ENCODE data around the gene ARSI. TPM values are rescaled to one million over a fixed set of nuclear protein-coding genes. Genes with fewer than 3 reads are reported as not detected.
"Not testable (repeated sequence)": the region's sequence is repeated elsewhere in the genome, so short reads cannot be mapped to it uniquely, and the experiment has no call there.

Gene ARSI
- total and polyA plus RNA-seq, 5 donors = 0.25 to 1.1 (median 0.62) TPM

- H3K4me3 ChIP-seq (ENCODE audit: low read length) = no peak overlapping the region
- H3K9me3 ChIP-seq (ENCODE audit: control insufficient read depth, low read length) = no peaks in the 10 kb centered on the region
- no peak for DNase-seq
- intact Hi-C loops (cut with DNase I) = no loop called here
- ATAC-seq = no peak
- WGBS = 91% methylated on average over 7 of the region's 7 CpGs
- H3K27me3 ChIP-seq (ENCODE audit: control insufficient read depth, insufficient read depth) = no peaks in the 10 kb centered on the region
- H3K4me1 ChIP-seq (ENCODE audit: control insufficient read depth, insufficient read depth, low read length) = no peaks in the 10 kb centered on the region
- no peak overlapping the region for H3K27ac ChIP-seq (ENCODE audit: low read length)
These were observed 51.2 kb downstream of the ARSI start for GRCh38 chr5:150251504-150251903.

DNA sequence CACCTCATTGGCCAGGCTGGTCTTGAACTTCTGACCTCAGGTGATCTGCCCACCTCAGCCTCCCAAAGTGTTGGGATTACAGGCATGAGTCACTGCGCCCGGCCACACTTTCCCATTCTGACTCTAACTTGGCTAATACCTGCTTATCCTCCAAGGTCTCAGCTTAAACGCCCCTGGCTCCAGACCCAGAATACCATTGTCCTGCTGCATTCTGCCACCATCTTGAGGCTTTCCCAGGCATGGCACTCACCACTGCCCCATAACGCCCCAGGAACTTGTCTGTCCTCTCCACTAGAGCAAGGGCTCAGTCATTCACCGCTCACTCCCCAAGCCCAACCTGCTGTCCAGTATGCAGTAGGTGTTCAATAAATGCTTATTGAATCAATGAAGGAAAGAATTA, 53.0 kb downstream of the ARSI start:
- intact Hi-C loops (cut with DNase I) = no loop called here
- H3K4me3 ChIP-seq (ENCODE audit: low read length) = no peak overlapping the region
- peak in 1 of 3 donors; percentile 21 for DNase-seq
- H3K27ac ChIP-seq (ENCODE audit: low read length) = no peak overlapping the region
- WGBS = 90% methylated on average over 5 of the region's 5 CpGs
- peaks cover 3% of the 10 kb centered on the region for H3K4me1 ChIP-seq (ENCODE audit: control insufficient read depth, insufficient read depth, low read length)
- H3K9me3 ChIP-seq (ENCODE audit: control insufficient read depth, low read length) = no peaks in the 10 kb centered on the region
- no peaks in the 10 kb centered on the region for H3K27me3 ChIP-seq (ENCODE audit: control insufficient read depth, insufficient read depth)
- no peak for ATAC-seq

DNA sequence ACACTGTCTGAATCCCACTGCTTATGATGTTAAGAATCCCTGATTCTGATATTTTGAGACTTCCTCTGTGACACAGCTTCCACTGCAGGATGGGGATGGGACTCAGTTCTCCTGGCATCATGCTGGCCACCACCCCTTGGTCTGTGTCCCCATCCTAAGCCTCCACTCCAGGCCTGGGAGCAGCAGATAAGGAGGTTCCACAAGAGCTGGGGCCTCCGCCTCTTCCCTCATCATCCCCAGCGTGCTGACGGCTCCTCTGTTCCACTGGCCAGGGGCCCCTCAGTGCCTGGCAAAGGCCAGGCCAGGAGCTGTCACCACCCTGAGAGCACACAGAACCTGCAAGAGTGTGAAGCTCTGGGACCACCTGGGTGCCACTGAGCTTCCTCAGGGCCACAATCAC, 53.8 kb downstream of the ARSI start:
- no peaks in the 10 kb centered on the region for H3K9me3 ChIP-seq (ENCODE audit: control insufficient read depth, low read length)
- DNase-seq = no peak
- H3K27ac ChIP-seq (ENCODE audit: low read length) = no peak overlapping the region
- no peak for ATAC-seq
- H3K4me3 ChIP-seq (ENCODE audit: low read length) = no peak overlapping the region
- H3K27me3 ChIP-seq (ENCODE audit: control insufficient read depth, insufficient read depth) = no peaks in the 10 kb centered on the region
- intact Hi-C loops (cut with DNase I) = no loop called here
- peaks cover 3% of the 10 kb centered on the region for H3K4me1 ChIP-seq (ENCODE audit: control insufficient read depth, insufficient read depth, low read length)
- 84% methylated on average over 3 of the region's 3 CpGs for WGBS

DNA sequence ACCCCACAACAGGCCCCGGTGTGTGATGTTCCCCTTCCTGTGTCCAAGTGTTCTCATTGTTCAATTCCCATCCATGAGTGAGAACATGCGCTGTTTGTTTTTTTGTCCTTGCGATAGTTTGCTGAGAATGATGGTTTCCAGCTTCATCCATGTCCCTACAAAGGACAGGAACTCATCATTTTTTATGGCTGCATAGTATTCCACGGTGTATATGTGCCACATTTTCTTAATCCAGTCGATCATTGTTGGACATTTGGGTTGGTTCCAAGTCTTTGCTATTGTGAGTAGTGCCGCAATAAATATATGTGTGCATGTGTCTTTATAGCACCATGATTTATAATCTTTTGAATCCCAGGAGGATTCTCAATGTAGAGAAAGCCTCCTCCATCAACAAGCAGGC, 54.2 kb downstream of the ARSI start:
- 88% methylated on average over 6 of the region's 6 CpGs for WGBS
- H3K9me3 ChIP-seq (ENCODE audit: control insufficient read depth, low read length); H3K4me3 ChIP-seq (ENCODE audit: low read length); H3K4me1 ChIP-seq (ENCODE audit: control insufficient read depth, insufficient read depth, low read length); H3K27ac ChIP-seq (ENCODE audit: low read length); DNase-seq; intact Hi-C loops (cut with DNase I); H3K27me3 ChIP-seq (ENCODE audit: control insufficient read depth, insufficient read depth); ATAC-seq: not testable (repeated sequence)

DNA sequence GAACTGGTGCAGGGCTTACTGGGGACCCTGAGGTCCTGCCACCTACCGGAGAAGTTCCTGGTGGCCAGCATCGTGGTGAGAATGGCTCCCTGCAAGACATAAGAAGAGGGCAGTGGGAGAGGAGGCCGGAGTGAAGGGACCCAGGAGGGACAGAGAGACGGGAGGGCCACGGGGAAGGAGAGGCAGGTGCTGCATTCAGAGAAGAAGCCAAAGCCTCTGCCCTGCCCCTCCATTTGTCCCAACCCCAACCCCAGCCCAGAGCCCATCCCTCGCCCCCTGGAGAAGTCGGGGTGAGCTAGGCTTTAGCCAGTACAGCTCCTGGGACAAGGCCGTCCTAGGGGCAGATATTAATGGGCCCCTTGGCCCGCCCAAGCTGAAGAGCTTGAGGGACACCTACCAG, 55.0 kb downstream of the ARSI start:
- Histone ChIP-seq H3K27me3 (ENCODE audit: control insufficient read depth, insufficient read depth) (no peaks in the 10 kb centered on the region), H3K27ac (ENCODE audit: low read length) (no peak overlapping the region), H3K4me3 (ENCODE audit: low read length) (no peak overlapping the region), H3K4me1 (ENCODE audit: control insufficient read depth, insufficient read depth, low read length) (peaks cover 3% of the 10 kb centered on the region), H3K9me3 (ENCODE audit: control insufficient read depth, low read length) (no peaks in the 10 kb centered on the region)
- DNase-seq (no peak), ATAC-seq (no peak)
- intact Hi-C loops (cut with DNase I) = no loop called here
- 93% methylated on average over 9 of the region's 9 CpGs for WGBS

GRCh38 chr5:150246835-150247234, 55.9 kb downstream of the ARSI start:
- intact Hi-C loops (cut with DNase I) = no loop called here
- 47% methylated on average over 5 of the region's 5 CpGs for whole genome bisulfite sequencing
- Histone ChIP-seq H3K4me3 (ENCODE audit: low read length) (no peak overlapping the region), H3K4me1 (ENCODE audit: control insufficient read depth, insufficient read depth, low read length) (peaks cover 3% of the 10 kb centered on the region), H3K27ac (ENCODE audit: low read length) (no peak overlapping the region), H3K27me3 (ENCODE audit: control insufficient read depth, insufficient read depth) (no peaks in the 10 kb centered on the region), H3K9me3 (ENCODE audit: control insufficient read depth, low read length) (no peaks in the 10 kb centered on the region)
- DNase-seq (no peak), ATAC-seq (no peak)

DNA sequence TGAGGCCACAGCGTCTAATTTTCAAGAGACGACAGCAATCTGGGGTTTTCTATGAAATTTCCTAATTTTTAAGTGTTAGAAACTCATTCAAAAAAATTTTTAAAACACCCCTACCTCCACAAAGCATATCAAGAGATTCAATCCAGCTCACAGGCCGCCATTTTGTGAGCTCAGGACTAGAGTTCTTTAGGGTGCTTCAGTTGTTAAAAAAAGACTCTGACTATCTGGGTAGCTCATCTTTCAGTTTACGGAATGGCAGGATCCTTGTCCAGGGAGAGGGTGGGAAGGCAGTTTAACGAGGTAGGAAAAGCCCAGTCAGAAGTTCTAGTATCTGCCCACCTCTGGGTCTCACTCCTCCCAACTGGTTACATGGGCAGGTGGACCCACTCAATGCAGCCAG, 56.3 kb downstream of the ARSI start:
- H3K4me3 ChIP-seq (ENCODE audit: low read length) = no peak overlapping the region
- intact Hi-C loops (cut with DNase I) = no loop called here

More for the DNA sequence above, 56.3 kb downstream of the ARSI start:
- peaks cover 3% of the 10 kb centered on the region for H3K4me1 ChIP-seq (ENCODE audit: control insufficient read depth, insufficient read depth, low read length)
- DNase-seq = no peak
- no peak for ATAC-seq
- H3K27ac ChIP-seq (ENCODE audit: low read length) = no peak overlapping the region
- 84% methylated on average over 5 of the region's 5 CpGs for WGBS
- H3K27me3 ChIP-seq (ENCODE audit: control insufficient read depth, insufficient read depth) = no peaks in the 10 kb centered on the region
- no peaks in the 10 kb centered on the region for H3K9me3 ChIP-seq (ENCODE audit: control insufficient read depth, low read length)

Other genes starting within 250 kb of the ARSI start
- 10 to 100 TPM; 16.5 to 31.6 (median 24.8) TPM for gene CSF1R, start 216.4 kb downstream of the ARSI start, total RNA-seq
- gene CSF1R, start 216.4 kb downstream of the ARSI start, polyA plus RNA-seq = 4.5 TPM
- 10 to 100 TPM; 42.7 to 68.0 (median 46.4) TPM for gene PDGFRB, start 147.1 kb downstream of the ARSI start, total RNA-seq
- gene PDGFRB, start 147.1 kb downstream of the ARSI start, polyA plus RNA-seq = 24.6 TPM
- gene CDX1, start 136.1 kb downstream of the ARSI start, total RNA-seq = under 1 TPM in 1 of 4 donors, not detected in 3; 0.23 TPM
- gene CDX1, start 136.1 kb downstream of the ARSI start, polyA plus RNA-seq = 0.09 TPM
- gene SLC6A7, start 112.8 kb downstream of the ARSI start, total RNA-seq = not detected
- gene SLC6A7, start 112.8 kb downstream of the ARSI start, polyA plus RNA-seq = not detected
- gene CAMK2A, start 13.1 kb downstream of the ARSI start, total RNA-seq = 10 to 100 TPM in 3 of 4 donors, 1 to 10 TPM in 1; 8.0 to 18.4 (median 14.8) TPM
- gene CAMK2A, start 13.1 kb downstream of the ARSI start, polyA plus RNA-seq = 15.4 TPM
- gene TCOF1, start 54.8 kb upstream of the ARSI start, total RNA-seq = 10 to 100 TPM; 14.3 to 22.7 (median 17.5) TPM
- gene TCOF1, start 54.8 kb upstream of the ARSI start, polyA plus RNA-seq = 11.9 TPM
- 100 to 1,000 TPM; 222 to 331 (median 251) TPM for gene CD74, start 110.0 kb upstream of the ARSI start, total RNA-seq
- 201 TPM for gene CD74, start 110.0 kb upstream of the ARSI start, polyA plus RNA-seq
- 1,000 to 10,000 TPM; 1,254 to 1,552 (median 1,386) TPM for gene RPS14, start 146.8 kb upstream of the ARSI start, total RNA-seq
- 1,870 TPM for gene RPS14, start 146.8 kb upstream of the ARSI start, polyA plus RNA-seq
- gene NDST1, start 205.2 kb upstream of the ARSI start, total RNA-seq = 10 to 100 TPM; 53.1 to 67.8 (median 58.7) TPM
- gene NDST1, start 205.2 kb upstream of the ARSI start, polyA plus RNA-seq = 45.9 TPM

Data from right cardiac atrium (tissue), 5 donors.